ENCODE results near the gene MDM4. TPM values are rescaled to one million over a fixed set of nuclear protein-coding genes. Genes with fewer than 3 reads are reported as not detected.
A peak's percentile ranks its signal among the peaks of the same experiment; 100 is the strongest.

Gene MDM4
- total RNA-seq, 1 donor from 2014 or later, result 84.5 TPM

DNA sequence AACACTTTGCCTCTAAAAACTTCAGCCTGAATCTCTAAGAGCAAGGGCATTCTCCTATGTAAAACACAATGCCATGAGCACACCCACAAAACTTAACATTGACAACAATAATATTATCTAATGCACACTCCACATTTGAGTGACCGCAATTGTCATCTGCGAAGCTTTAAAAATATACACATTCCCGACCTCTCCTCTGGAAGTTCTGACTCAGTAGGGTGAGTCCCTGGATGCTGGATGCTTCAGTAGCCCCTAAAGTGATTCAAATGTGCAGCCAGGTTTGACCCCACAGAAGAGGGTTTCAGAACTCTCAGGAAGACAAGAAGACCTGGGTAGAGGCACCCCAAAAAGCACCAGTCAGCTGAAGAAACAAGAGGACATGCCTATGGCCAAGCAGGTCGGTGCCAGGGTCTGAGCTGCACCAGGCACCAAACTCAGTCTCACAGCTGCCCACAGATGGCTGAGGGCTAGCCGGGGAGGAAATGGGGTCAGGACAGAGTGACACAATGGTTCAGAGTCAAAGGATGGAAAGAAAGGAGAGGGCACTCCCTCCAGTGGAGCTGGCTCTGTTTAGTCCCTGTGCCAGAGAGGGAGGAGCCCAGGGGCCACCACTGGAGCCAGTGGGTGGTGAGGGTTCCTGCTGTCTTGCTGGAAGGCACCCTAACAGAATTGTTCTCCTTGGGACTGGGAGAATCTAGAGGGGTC, 39.0 kb upstream of the MDM4 start:
- intact Hi-C loops (cut with DNase I), result no loop called here
- TF ChIP-seq, protein P1, sequence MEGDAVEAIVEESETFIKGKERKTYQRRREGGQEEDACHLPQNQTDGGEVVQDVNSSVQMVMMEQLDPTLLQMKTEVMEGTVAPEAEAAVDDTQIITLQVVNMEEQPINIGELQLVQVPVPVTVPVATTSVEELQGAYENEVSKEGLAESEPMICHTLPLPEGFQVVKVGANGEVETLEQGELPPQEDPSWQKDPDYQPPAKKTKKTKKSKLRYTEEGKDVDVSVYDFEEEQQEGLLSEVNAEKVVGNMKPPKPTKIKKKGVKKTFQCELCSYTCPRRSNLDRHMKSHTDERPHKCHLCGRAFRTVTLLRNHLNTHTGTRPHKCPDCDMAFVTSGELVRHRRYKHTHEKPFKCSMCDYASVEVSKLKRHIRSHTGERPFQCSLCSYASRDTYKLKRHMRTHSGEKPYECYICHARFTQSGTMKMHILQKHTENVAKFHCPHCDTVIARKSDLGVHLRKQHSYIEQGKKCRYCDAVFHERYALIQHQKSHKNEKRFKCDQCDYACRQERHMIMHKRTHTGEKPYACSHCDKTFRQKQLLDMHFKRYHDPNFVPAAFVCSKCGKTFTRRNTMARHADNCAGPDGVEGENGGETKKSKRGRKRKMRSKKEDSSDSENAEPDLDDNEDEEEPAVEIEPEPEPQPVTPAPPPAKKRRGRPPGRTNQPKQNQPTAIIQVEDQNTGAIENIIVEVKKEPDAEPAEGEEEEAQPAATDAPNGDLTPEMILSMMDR (IDR thresholded peaks at IDR 0.05), result no peak
- ATAC-seq (peak; percentile 66), DNase-seq (no peak)
- H3K27me3 ChIP-seq, result no peaks in the 10 kb centered on the region
- H3K27ac ChIP-seq, result peak overlapping the region; percentile 18
- no peaks in the 10 kb centered on the region for H3K9me3 ChIP-seq
- no peaks in the 10 kb centered on the region for H3K36me3 ChIP-seq
- peaks cover 66% of the 10 kb centered on the region for H3K4me1 ChIP-seq
- H3K4me3 ChIP-seq, result no peak overlapping the region

DNA sequence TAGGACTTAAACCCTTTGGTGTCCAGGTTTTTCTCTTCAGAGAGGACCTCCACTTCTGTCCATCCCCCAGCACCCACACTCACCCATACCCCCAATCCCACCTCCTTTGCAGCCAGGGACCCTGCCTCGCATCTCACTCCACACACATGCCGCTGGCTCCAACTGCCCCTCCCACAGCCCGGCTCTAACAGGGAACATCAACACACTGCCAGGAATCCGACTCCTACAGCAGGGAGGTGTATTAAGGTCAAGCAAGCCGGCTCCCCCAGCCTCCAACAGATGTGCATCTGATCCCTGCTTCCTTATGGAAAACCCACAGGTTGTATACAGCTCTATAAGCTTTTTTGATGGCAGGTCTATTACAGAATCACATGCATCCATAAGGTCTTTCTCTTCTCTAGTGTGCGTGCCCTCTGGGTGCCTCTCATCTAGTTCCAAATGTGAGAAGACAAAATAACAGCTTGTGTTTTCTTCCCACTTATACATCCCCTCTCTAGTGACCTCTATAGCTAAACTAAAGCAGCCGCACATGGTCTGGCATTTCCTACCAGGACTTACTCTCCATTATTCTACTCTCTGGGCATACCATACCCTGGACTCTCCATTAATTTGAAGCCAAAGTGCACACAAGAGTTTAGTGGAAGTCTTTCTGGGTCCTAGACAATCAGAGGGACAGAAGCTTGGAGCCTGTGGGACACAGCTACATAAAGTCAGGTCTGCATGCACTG, 37.9 kb upstream of the MDM4 start:
- DNase-seq (no peak), ATAC-seq (no peak)
- H3K27ac ChIP-seq, result no peak overlapping the region

DNA sequence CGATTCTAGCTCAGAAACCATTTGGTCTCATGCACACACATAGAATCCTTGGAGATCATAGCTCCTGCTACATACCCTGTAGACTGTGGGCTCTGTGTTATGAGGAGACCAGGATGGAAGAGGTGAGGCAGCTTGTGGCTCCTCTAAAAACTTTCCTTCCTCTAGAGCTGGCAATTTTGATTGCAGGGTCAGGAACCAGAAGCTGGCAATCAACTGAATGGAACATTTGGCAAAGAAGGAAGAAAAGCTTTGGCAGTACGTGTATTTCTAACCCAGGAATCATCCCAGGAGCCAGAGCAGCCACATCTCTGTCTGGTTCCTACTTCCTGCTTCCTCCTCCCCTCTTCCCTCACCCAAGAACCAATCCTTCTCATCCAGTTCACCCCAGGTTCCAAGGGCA, 37.3 kb upstream of the MDM4 start:
- Histone ChIP-seq H3K4me1 (peaks cover 70% of the 10 kb centered on the region), H3K9me3 (no peaks in the 10 kb centered on the region), H3K4me3 (no peak overlapping the region), H3K27me3 (no peaks in the 10 kb centered on the region), H3K36me3 (no peaks in the 10 kb centered on the region), H3K27ac (no peak overlapping the region)
- DNase-seq, result no peak
- intact Hi-C loops (cut with DNase I), result no loop called here
- TF ChIP-seq, protein P1 (IDR thresholded peaks at IDR 0.05), result no peak
- ATAC-seq, result no peak

More for the DNA sequence above, 37.9 kb upstream of the MDM4 start:
- TF ChIP-seq, protein P1 (IDR thresholded peaks at IDR 0.05), result no peak
- intact Hi-C loops (cut with DNase I), result no loop called here
- H3K27me3 ChIP-seq, result no peaks in the 10 kb centered on the region
- H3K9me3 ChIP-seq, result no peaks in the 10 kb centered on the region
- no peak overlapping the region for H3K4me3 ChIP-seq
- H3K4me1 ChIP-seq, result peaks cover 70% of the 10 kb centered on the region
- no peaks in the 10 kb centered on the region for H3K36me3 ChIP-seq

DNA sequence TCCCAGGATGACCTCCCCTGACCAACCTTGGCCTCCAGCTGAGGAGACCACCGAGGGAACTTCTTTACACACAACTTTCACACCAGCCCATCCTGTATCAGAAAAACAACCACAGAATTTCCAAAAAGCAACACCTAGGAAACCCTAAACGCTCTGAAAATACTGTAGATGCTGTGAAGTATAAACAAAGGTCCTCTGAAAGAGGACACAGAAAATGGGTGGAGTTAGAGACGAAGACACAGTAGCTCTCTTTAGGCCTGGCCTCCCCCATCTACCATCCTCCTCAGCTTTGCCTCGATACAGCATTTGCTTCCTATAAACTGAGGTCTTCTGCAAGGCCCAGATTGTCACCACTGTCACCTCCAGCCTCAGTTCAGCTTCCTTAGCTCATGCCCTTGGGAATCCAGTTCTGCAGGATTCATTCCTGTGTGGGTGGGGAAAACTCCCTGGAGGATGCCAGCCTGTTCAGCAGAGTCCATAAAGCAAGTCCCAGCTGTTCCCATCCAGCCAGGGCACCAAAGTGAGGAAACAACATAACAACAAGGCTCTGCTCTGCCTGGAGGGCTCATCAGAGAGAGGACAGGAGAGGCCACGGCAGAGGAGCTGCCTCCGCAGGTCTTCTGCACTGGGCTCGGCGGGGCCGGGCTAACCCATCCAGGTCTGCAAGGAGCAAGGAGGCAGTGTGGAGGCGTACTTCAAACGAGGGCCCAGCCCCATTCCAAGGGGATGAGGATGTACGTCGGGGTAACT, 36.6 kb upstream of the MDM4 start:
- no peak overlapping the region for H3K4me3 ChIP-seq
- H3K4me1 ChIP-seq, result peaks cover 73% of the 10 kb centered on the region
- no peak overlapping the region for H3K27ac ChIP-seq
- DNase-seq, result no peak
- ATAC-seq, result peak; percentile 47
- no peaks in the 10 kb centered on the region for H3K9me3 ChIP-seq
- TF ChIP-seq, protein P1 (IDR thresholded peaks at IDR 0.05), result no peak
- intact Hi-C loops (cut with DNase I), result no loop called here
- H3K36me3 ChIP-seq, result no peaks in the 10 kb centered on the region
- no peaks in the 10 kb centered on the region for H3K27me3 ChIP-seq

DNA sequence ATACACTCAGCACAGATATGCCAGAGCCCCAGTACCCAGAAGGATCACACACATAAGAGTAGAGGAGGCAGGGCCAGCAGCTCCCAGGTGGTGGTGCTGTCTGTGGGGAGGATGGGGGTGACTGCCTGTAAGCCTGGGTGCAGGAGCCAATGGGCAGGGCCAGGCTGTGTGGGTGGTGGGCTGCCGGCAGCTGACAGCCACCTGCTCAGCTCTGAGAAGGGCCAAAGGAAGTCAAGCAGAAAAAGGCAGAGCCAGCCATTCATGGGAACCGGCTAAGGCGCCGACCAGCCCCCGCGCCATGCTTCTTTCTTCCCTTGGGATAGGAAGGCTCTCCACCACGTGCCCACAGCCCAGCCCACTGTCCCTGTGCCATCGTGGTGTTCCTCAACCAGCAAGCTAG, 35.7 kb upstream of the MDM4 start:
- Histone ChIP-seq H3K27me3 (no peaks in the 10 kb centered on the region), H3K4me3 (no peak overlapping the region), H3K9me3 (no peaks in the 10 kb centered on the region), H3K4me1 (peaks cover 72% of the 10 kb centered on the region), H3K36me3 (no peaks in the 10 kb centered on the region), H3K27ac (no peak overlapping the region)
- ATAC-seq (no peak), DNase-seq (no peak)
- TF ChIP-seq, protein P1 (IDR thresholded peaks at IDR 0.05), result no peak
- intact Hi-C loops (cut with DNase I), result no loop called here
